Lower lobe of right lung (tissue), 2 donors: ENCODE data around the gene RUVBL2. TPM values are rescaled to one million over a fixed set of nuclear protein-coding genes. Genes with fewer than 3 reads are reported as not detected.

Experiments used
- ATAC-seq, 2 donors: fragments of 200-7000 bp; cut with Tn5 transposase; one replicate each; pipeline ENCODE4 v1.9.1; 2020 to 2022; ENCODE audit warnings: mild to moderate bottlenecking in 2 of 2, moderate library complexity in 2 of 2
- DNase-seq: peaks from one replicate; pipeline ENCODE4 v3.0.0-alpha.2; 2020
- H3K27ac ChIP-seq: fragments of 200-600 bp; one replicate; pipeline ENCODE4 v1.8.0; 2022
- H3K27me3 ChIP-seq: fragments of 200-600 bp; one replicate; pipeline ENCODE4 v1.8.0; 2022; ENCODE audit warnings: low read depth
- H3K36me3 ChIP-seq: fragments of 200-600 bp; one replicate; pipeline ENCODE4 v1.8.0; 2022; ENCODE audit warnings: mild to moderate bottlenecking
- H3K4me1 ChIP-seq: fragments of 200-600 bp; one replicate; pipeline ENCODE4 v1.8.0; 2022
- H3K4me3 ChIP-seq: fragments of 200-600 bp; one replicate; pipeline ENCODE4 v1.8.0; 2022; ENCODE audit warnings: mild to moderate bottlenecking
- H3K9me3 ChIP-seq: fragments of 200-600 bp; one replicate; pipeline ENCODE4 v1.8.0; 2022
- intact Hi-C: fragments of 100-400 bp; cut with DNase I; formaldehyde crosslinking; loops from one replicate; pipeline ENCODE4 v1.11.0; 2022
- total RNA-seq: library from RNA; stranded (reverse); fragmentation: NEBNext Ultra II Directional; extraction: Animal tissue kit (Norgen Biotek cat#: 25700); gene quantifications from one replicate; pipeline ENCODE4 v1.2.1, GENCODE V29; 2021
- TF ChIP-seq, protein P1 (sequence below): fragments of 200-600 bp; IDR thresholded peaks from one replicate; pipeline ENCODE4 v1.8.0; 2022; ENCODE audit warnings: antibody characterized with exemption, mild to moderate bottlenecking
- donor health status: DM: no; HTN: yes; CAD: no; lungs with severe emphysema.

RUVBL2 gene
- total RNA-seq, 1 donor from 2014 or later: 45.3 TPM

DNA sequence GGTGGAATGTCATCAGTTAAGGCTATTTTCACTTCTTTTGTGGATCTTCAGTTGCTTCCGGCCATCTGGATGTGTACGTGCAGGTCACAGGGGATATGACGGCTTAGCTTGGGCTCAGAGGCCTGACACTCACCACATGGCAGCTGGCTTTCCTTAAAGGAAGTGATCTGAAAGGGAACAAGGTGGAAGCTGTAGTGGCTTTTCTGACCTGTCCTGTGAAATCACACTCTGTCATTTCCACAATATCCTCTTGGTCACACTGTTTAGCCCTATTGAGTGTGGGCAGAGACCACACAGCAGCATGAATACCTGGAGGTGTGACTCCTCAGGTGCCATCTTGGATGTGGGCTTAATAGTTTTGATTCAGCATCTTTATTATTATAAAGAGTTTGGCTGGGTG lies 43.5 kb upstream of the RUVBL2 start:
- Histone ChIP-seq H3K27me3 (no peaks in the 10 kb centered on the region), H3K36me3 (no peaks in the 10 kb centered on the region), H3K9me3 (peaks cover 6% of the 10 kb centered on the region), H3K4me3 (no peak overlapping the region), H3K4me1 (peaks cover 6% of the 10 kb centered on the region), H3K27ac (no peak overlapping the region)
- ATAC-seq (no peak), DNase-seq (no peak)
- TF ChIP-seq, protein P1, sequence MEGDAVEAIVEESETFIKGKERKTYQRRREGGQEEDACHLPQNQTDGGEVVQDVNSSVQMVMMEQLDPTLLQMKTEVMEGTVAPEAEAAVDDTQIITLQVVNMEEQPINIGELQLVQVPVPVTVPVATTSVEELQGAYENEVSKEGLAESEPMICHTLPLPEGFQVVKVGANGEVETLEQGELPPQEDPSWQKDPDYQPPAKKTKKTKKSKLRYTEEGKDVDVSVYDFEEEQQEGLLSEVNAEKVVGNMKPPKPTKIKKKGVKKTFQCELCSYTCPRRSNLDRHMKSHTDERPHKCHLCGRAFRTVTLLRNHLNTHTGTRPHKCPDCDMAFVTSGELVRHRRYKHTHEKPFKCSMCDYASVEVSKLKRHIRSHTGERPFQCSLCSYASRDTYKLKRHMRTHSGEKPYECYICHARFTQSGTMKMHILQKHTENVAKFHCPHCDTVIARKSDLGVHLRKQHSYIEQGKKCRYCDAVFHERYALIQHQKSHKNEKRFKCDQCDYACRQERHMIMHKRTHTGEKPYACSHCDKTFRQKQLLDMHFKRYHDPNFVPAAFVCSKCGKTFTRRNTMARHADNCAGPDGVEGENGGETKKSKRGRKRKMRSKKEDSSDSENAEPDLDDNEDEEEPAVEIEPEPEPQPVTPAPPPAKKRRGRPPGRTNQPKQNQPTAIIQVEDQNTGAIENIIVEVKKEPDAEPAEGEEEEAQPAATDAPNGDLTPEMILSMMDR: no peak
- intact Hi-C loops: no loop called here

DNA sequence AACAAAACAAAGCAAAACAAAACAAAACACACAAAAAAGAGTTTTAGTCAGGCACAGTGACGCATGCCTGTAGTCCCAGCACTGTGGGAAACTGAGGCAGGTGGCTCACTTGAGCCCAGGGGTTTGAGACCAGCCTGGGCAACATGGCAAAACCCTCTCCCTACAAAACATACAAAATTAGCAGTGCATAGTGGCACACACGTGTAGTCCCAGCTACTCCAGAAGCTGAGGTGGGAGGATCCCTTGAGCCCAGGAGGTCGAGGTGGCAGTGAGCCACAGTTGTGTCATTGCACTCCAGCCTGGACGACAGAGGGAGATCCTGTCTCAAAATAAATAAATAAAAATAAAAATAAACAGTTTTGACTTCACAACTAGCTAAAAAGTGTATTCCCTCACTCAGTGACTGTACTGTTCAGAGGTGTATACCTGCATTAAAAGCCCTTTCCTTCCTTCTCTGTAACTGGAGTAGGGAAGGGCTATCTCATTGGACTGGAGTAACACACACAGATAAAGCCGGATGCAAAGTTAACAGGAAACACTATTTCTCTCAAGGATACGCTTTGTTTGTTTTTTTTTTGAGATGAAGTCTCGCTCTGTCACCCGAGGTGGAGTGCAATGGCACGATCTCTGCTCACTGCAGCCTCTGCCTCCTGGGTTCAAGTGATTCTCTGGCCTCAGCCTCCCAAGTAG lies 42.7 kb upstream of the RUVBL2 start:
- TF ChIP-seq, protein P1: no peak
- no peak for ATAC-seq
- Histone ChIP-seq H3K9me3 (peaks cover 6% of the 10 kb centered on the region), H3K4me1 (peaks cover 14% of the 10 kb centered on the region), H3K27ac (no peak overlapping the region), H3K27me3 (no peaks in the 10 kb centered on the region), H3K4me3 (no peak overlapping the region), H3K36me3 (peaks cover under 1% of the 10 kb centered on the region)
- intact Hi-C loops: no loop called here
- no peak for DNase-seq

DNA sequence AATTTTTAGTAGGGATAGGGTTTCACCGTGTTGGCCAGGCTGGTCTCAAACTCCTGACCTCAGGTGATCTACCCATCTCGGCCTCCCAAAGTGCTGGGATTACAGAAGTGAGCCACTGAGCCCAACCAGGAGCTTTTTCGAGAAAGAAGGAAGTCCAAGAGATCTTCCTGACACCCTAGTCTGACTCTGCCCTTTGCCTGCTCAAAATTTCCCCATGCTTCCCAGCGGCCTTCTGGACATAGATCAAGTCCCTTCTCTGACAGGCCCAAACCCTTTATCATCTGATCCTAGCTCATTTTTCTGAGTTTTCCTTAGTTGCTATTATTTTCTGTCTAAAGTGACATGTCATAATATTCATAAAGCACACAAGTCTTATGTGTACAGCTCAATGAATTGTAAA lies 40.5 kb upstream of the RUVBL2 start:
- peaks cover 11% of the 10 kb centered on the region for H3K36me3 ChIP-seq
- no peaks in the 10 kb centered on the region for H3K27me3 ChIP-seq
- H3K27ac ChIP-seq: no peak overlapping the region
- no peaks in the 10 kb centered on the region for H3K9me3 ChIP-seq
- H3K4me3 ChIP-seq: no peak overlapping the region
- ATAC-seq (no peak), DNase-seq (no peak)
- TF ChIP-seq, protein P1: no peak
- H3K4me1 ChIP-seq: peaks cover 18% of the 10 kb centered on the region
- intact Hi-C loops: no loop called here

DNA sequence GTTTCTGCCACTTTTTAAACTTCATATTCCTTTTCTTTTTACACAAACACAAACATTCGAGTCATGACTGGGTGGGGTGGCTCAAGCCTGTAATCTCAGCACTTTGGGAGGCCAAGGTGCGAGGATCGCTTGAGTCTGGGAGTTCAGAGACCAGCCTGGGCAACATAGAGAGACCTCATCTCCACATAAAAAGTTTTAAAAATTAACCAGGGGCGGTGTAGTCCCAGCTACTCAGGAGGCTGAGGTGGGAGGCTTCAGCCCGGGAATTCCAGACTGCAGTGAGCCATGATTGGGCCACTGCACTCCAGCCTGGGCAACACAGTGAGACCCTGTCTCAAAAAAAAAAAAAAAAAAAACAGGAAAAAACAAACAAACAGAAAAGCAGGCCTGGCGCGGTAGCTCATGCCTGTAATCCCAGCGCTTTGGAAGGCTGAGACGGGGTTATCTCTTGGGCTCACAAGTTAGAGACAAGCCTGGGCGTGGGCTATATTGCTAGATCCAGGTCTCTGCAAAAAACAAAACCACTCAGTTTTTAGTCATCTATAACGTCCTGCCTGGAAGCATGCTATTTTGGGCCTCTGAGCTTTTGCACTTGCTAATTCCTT lies 39.6 kb upstream of the RUVBL2 start:
- no peak for ATAC-seq
- intact Hi-C loops: no loop called here
- Histone ChIP-seq H3K4me1 (peaks cover 18% of the 10 kb centered on the region), H3K36me3 (peaks cover 11% of the 10 kb centered on the region), H3K27me3 (no peaks in the 10 kb centered on the region), H3K27ac (peak overlapping the region; percentile 92), H3K4me3 (peak overlapping the region; percentile 100), H3K9me3 (no peaks in the 10 kb centered on the region)
- DNase-seq: no peak
- TF ChIP-seq, protein P1: no peak

DNA sequence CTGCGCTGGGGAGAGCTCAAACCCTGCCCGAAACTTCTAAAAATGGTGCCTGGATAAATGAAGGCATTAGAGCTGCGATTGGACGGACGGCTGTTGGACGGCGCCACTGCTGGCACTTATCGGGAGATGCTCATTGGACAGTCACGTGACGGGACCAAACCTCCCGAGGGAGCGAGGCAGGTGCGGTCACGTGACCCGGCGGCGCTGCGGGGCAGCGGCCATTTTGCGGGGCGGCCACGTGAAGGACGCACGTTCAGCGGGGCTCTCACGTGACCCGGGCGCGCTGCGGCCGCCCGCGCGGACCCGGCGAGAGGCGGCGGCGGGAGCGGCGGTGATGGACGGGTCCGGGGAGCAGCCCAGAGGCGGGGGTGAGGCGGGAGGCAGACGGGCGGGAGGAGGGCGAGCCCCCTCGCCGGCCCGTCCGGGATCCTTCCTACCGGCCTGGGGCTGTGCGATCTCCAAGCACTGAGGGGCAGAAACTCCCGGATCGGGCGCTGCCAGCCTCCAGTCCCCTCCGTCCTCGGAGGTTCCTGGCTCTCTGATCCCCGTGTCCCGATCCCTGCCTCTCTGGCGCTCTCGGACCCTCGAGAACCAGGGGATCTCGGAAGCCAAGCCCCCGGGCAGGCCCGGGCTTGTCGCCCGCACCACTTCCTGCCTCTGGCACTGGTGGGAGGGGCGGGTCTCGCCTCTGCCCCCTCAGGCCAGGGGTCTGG lies 38.9 kb upstream of the RUVBL2 start, which contains the start of gene BAX:
Gene BAX, plus strand, starts transcription at position 281 of the 713 bp plus-strand sequence. Its CDS starts 54 bp downstream, at position 335.
- TF ChIP-seq, protein P1: no peak
- Histone ChIP-seq H3K27me3 (no peaks in the 10 kb centered on the region), H3K9me3 (no peaks in the 10 kb centered on the region), H3K27ac (peak within 1 kb of the TSS; percentile 92), H3K36me3 (peaks cover 11% of the 10 kb centered on the region), H3K4me3 (peak within 1 kb of the TSS; percentile 100), H3K4me1 (peaks cover 18% of the 10 kb centered on the region)
- peak; percentile 95 to 97 for ATAC-seq
- intact Hi-C loops: no loop called here
- DNase-seq: peak; percentile 98
